Loucy (cell line): ENCODE results near the gene RAB27A.

Experiments
- EZH2phosphoT487 ChIP-seq: fragments of 200-600 bp; IDR thresholded peaks from 2 replicates; pipeline ENCODE4 v1.6.1; 2018; ENCODE audit warnings: antibody characterized with exemption, mild to moderate bottlenecking, moderate library complexity, borderline replicate concordance
- TF ChIP-seq, protein P1 (sequence below): fragments of 200-600 bp; sonication (generic); conservative IDR thresholded peaks from 2 replicates; pipeline ENCODE4 v1.5.1; 2014; ENCODE audit warnings: mild to moderate bottlenecking, antibody characterized with exemption, low read length

DNA sequence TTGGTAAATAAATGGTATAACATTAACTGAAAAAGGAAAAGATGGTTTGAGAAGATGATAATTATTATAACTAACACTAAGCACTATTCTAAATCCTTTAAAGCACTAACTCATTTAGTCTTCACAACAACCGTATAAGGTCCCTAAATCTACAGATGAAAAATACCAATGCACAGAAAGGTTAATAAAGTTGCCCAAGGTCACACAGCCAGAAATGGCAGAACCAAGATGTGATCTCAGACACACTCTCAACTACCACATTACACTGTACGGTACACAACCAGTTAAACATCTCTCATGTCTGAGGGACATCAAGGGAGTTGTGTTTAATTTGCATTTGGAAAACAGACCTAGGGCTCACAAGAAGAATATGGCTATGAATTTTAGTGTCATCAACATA lies 23.1 kb downstream of the RAB27A start:
- TF ChIP-seq, protein P1, sequence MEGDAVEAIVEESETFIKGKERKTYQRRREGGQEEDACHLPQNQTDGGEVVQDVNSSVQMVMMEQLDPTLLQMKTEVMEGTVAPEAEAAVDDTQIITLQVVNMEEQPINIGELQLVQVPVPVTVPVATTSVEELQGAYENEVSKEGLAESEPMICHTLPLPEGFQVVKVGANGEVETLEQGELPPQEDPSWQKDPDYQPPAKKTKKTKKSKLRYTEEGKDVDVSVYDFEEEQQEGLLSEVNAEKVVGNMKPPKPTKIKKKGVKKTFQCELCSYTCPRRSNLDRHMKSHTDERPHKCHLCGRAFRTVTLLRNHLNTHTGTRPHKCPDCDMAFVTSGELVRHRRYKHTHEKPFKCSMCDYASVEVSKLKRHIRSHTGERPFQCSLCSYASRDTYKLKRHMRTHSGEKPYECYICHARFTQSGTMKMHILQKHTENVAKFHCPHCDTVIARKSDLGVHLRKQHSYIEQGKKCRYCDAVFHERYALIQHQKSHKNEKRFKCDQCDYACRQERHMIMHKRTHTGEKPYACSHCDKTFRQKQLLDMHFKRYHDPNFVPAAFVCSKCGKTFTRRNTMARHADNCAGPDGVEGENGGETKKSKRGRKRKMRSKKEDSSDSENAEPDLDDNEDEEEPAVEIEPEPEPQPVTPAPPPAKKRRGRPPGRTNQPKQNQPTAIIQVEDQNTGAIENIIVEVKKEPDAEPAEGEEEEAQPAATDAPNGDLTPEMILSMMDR, result no peak
- TF ChIP-seq EZH2phosphoT487, result no peak
